ENCODE data around the gene PDE11A. TPM values are rescaled to one million over a fixed set of nuclear protein-coding genes. Genes with fewer than 3 reads are reported as not detected.
A peak's percentile ranks its signal among the peaks of the same experiment; 100 is the strongest.

PDE11A gene
- total RNA-seq, 1 donor from 2014 or later, result not detected

DNA sequence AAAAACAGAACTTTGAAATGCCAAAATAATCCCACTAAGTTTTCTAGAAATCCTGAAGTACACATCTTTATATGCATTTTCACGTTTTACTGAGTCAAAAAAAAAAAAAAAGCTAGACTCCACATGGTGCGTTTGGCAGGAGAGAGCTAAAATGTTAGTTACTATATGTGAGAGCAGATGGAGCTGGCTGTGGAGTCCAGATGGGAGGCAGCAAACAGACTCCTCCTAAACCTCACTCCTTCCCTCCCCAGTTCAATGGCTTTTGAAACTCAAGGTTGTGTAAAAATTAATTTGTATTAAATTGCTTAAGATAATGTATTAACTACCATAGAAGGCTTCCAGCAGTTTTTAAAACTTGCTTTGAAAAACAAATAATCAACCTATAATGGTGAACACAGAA is 431.2 kb downstream of the PDE11A start:
- no peak for DNase-seq
- no peaks in the 10 kb centered on the region for H3K9me3 Mint-ChIP-seq
- intact Hi-C loops (cut with micrococcal nuclease), result no loop called here
- H3K27me3 Mint-ChIP-seq, result peaks cover 8% of the 10 kb centered on the region
- no peaks in the 10 kb centered on the region for H3K4me1 Mint-ChIP-seq
- no peak overlapping the region for H3K27ac Mint-ChIP-seq
- H3K36me3 Mint-ChIP-seq (ENCODE audit: low read depth), result no peaks in the 10 kb centered on the region
- H3K4me3 Mint-ChIP-seq, result no peak overlapping the region

DNA sequence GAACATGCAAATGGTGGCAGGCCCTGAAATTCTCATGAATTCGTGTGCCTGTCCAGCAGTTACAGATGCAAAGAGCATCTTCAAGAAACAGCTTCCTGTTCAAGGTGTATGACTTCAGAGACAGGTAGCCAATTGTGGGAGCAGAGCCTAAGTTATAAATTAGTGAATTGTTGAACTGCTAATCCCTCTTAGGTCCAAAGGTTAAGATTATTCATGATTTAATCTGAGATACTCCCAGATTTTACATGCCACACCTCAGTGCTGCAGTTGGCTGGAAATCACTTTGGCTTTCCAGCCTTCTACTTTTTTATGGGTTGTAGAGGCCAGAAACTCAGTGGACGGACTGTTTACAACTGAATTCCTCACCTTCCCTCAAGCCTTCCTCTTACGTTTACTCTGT is 432.2 kb downstream of the PDE11A start:
- Mint-ChIP-seq H3K36me3 (ENCODE audit: low read depth) (no peaks in the 10 kb centered on the region), H3K9me3 (no peaks in the 10 kb centered on the region), H3K27ac (no peak overlapping the region), H3K4me3 (no peak overlapping the region), H3K27me3 (peaks cover 6% of the 10 kb centered on the region), H3K4me1 (no peaks in the 10 kb centered on the region)
- DNase-seq, result no peak
- intact Hi-C loops (cut with micrococcal nuclease), result no loop called here

DNA sequence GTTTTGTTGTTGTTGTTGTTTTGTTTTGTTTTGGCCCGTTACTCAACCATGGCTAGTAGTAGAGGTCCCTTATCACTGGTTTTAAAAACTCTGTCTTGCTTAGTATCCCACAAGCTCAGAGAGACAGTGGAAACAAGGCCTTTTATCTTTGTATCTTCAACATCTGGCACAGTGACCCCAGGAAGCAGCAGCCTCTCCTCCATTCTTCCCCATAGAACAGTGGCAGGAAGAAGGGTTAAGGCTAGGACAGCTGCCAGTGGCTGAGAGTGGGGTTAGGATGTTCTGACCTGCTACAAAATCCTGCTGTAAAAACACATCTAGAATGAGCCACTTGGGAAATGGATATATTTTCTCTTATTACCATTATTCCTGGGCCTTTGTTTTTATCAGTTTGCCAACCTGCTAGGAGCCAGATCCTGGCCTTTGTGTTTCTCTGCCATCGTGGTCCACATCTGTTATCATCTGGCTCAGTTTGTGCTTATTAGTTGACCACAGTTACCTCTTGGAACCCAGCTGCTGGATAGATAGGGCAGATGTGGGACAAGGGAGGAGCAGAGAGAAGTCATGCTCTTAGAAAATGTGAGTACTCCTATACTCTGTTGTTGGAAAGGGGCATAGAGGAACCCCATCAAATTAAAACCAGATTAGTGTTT is 433.2 kb downstream of the PDE11A start:
- Mint-ChIP-seq H3K27me3 (peaks cover 6% of the 10 kb centered on the region), H3K4me1 (no peaks in the 10 kb centered on the region), H3K36me3 (ENCODE audit: low read depth) (no peaks in the 10 kb centered on the region)

DNA sequence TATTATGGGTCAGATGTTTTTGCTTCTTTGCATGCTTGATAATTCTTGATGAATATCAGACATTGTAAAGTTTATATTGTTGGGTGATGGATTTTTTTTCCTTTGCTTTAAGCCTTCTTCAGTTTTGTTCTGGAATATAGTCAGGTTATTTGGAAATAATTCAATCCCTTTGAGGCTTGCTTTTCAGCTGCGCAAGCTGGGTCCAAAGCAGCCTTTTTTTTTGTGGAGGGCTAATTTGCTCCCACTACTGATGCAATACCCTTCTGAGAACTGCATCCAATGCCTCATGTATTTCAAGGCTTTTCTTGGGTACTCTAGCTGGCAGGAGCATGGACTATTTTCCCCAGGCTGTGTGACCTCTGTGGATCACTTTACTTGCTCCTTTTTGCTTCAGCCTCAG is 434.1 kb downstream of the PDE11A start:
- peaks cover 6% of the 10 kb centered on the region for H3K27me3 Mint-ChIP-seq
- no peaks in the 10 kb centered on the region for H3K4me1 Mint-ChIP-seq
- intact Hi-C loops (cut with micrococcal nuclease), result no loop called here
- no peak for DNase-seq
- no peak overlapping the region for H3K27ac Mint-ChIP-seq
- no peaks in the 10 kb centered on the region for H3K9me3 Mint-ChIP-seq
- no peak overlapping the region for H3K4me3 Mint-ChIP-seq
- H3K36me3 Mint-ChIP-seq (ENCODE audit: low read depth), result no peaks in the 10 kb centered on the region

More for the DNA sequence above, 433.2 kb downstream of the PDE11A start:
- Mint-ChIP-seq H3K4me3 (no peak overlapping the region), H3K27ac (no peak overlapping the region), H3K9me3 (no peaks in the 10 kb centered on the region)
- DNase-seq, result no peak
- intact Hi-C loops (cut with micrococcal nuclease), result no loop called here

- intact Hi-C loops (cut with micrococcal nuclease), result no loop called here
- Mint-ChIP-seq H3K27me3 (peaks cover 8% of the 10 kb centered on the region), H3K27ac (no peak overlapping the region), H3K36me3 (ENCODE audit: low read depth) (no peaks in the 10 kb centered on the region), H3K9me3 (no peaks in the 10 kb centered on the region), H3K4me1 (no peaks in the 10 kb centered on the region), H3K4me3 (no peak overlapping the region)
- no peak for DNase-seq
Measured at GRCh38 chr2:177636672-177637071, 435.9 kb downstream of the PDE11A start.

DNA sequence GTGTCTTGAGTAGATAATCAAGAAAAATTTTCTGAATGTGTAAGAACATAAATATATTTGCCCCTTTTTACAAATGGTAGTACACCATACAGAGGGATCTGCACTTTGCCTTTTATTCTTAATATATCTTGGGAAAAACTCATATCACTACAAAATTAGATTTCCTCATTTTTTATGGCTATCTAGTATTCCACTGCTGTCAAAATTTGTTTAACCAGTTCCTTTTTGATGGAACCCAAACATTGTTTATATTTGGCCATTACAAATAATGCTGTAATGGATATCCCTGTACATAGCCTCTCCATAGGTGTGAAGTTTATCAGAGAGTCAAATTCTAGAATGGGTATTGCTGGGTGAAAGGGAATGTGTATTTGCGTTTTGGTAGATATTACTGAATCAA is 436.9 kb downstream of the PDE11A start:
- intact Hi-C loops (cut with micrococcal nuclease), result no loop called here
- no peaks in the 10 kb centered on the region for H3K4me1 Mint-ChIP-seq
- H3K27me3 Mint-ChIP-seq, result peaks cover 5% of the 10 kb centered on the region
- no peaks in the 10 kb centered on the region for H3K9me3 Mint-ChIP-seq
- no peak overlapping the region for H3K4me3 Mint-ChIP-seq
- H3K36me3 Mint-ChIP-seq (ENCODE audit: low read depth), result no peaks in the 10 kb centered on the region
- no peak for DNase-seq
- no peak overlapping the region for H3K27ac Mint-ChIP-seq

- intact Hi-C loops (cut with micrococcal nuclease), result no loop called here
- peaks cover 4% of the 10 kb centered on the region for H3K4me1 Mint-ChIP-seq
- H3K27ac Mint-ChIP-seq, result no peak overlapping the region
- no peaks in the 10 kb centered on the region for H3K9me3 Mint-ChIP-seq
- no peaks in the 10 kb centered on the region for H3K36me3 Mint-ChIP-seq (ENCODE audit: low read depth)
- peaks cover 6% of the 10 kb centered on the region for H3K27me3 Mint-ChIP-seq
- H3K4me3 Mint-ChIP-seq, result no peak overlapping the region
- no peak for DNase-seq
Measured at GRCh38 chr2:177633910-177634294, 438.7 kb downstream of the PDE11A start.

GRCh38 chr2:177633111-177633510 is 439.5 kb downstream of the PDE11A start:
- no peak overlapping the region for H3K27ac Mint-ChIP-seq
- no peaks in the 10 kb centered on the region for H3K9me3 Mint-ChIP-seq
- peaks cover 4% of the 10 kb centered on the region for H3K27me3 Mint-ChIP-seq
- no peak for DNase-seq
- H3K36me3 Mint-ChIP-seq (ENCODE audit: low read depth), result no peaks in the 10 kb centered on the region
- peaks cover 4% of the 10 kb centered on the region for H3K4me1 Mint-ChIP-seq
- no peak overlapping the region for H3K4me3 Mint-ChIP-seq
- intact Hi-C loops (cut with micrococcal nuclease), result no loop called here

DNA sequence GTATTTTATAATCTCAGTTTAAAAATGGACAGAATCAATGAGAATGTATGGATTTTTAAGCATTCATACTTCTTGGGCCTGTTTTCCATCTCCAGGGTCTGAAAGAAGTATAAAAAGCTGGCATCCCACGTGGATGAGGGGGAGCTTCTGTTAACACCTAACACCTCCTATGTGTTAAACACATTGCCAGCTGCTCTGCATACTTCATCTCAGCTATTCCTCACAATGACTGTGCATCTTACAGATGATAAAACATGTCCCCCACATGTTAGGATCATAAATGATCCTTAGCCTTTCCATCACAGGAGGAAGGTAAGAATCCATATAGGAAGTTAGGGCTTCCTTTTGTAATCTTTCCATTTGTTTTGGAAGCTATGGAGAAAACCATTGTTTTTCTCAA is 440.9 kb downstream of the PDE11A start:
- H3K4me1 Mint-ChIP-seq, result peaks cover 4% of the 10 kb centered on the region
- no peak overlapping the region for H3K4me3 Mint-ChIP-seq
- H3K9me3 Mint-ChIP-seq, result no peaks in the 10 kb centered on the region
- no peak overlapping the region for H3K27ac Mint-ChIP-seq
- peaks cover 4% of the 10 kb centered on the region for H3K27me3 Mint-ChIP-seq
- intact Hi-C loops (cut with micrococcal nuclease), result no loop called here
- no peaks in the 10 kb centered on the region for H3K36me3 Mint-ChIP-seq (ENCODE audit: low read depth)
- DNase-seq, result no peak

DNA sequence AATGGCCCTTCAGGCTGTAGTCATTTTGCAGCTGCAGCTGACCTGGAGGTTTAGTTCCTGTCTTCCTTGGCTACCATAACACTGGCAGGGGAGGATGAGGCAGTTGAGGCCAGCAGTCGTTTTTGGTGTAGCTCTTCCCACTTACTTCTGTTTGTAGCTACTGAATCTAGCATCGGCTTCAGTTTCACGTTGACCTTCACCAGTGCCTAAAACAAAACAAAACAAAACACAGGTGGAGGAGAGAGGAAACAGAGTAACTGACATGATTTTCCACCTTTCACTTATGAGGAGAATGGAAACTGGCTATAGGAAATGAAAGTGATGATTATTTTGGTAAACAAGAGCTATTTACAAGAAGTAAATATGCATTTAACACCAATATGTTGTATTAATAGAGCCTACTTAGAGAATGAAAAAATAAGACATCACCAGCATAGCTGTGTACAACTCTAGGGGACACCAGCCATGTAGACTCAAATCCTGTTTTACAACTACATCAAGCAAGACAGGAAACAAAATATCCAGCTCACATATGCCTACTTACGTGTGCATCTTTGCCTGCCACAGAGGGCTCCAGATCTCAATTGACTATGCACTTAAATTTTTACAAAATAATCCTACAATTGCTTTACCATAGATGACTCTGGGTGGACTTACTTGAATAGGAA is 443.1 kb downstream of the PDE11A start:
- no peak for DNase-seq

GRCh38 chr2:177628831-177629230 is 443.7 kb downstream of the PDE11A start:
- intact Hi-C loops (cut with micrococcal nuclease), result no loop called here
- Mint-ChIP-seq H3K36me3 (ENCODE audit: low read depth) (no peaks in the 10 kb centered on the region), H3K27me3 (peaks cover 7% of the 10 kb centered on the region), H3K9me3 (no peaks in the 10 kb centered on the region), H3K4me3 (no peak overlapping the region), H3K4me1 (peaks cover 4% of the 10 kb centered on the region), H3K27ac (no peak overlapping the region)
- no peak for DNase-seq

More for the DNA sequence above, 443.1 kb downstream of the PDE11A start:
- intact Hi-C loops (cut with micrococcal nuclease), result no loop called here
- H3K4me3 Mint-ChIP-seq, result no peak overlapping the region
- H3K27ac Mint-ChIP-seq, result no peak overlapping the region
- no peaks in the 10 kb centered on the region for H3K9me3 Mint-ChIP-seq
- H3K36me3 Mint-ChIP-seq (ENCODE audit: low read depth), result no peaks in the 10 kb centered on the region
- H3K4me1 Mint-ChIP-seq, result peaks cover 4% of the 10 kb centered on the region
- H3K27me3 Mint-ChIP-seq, result peaks cover 4% of the 10 kb centered on the region

DNA sequence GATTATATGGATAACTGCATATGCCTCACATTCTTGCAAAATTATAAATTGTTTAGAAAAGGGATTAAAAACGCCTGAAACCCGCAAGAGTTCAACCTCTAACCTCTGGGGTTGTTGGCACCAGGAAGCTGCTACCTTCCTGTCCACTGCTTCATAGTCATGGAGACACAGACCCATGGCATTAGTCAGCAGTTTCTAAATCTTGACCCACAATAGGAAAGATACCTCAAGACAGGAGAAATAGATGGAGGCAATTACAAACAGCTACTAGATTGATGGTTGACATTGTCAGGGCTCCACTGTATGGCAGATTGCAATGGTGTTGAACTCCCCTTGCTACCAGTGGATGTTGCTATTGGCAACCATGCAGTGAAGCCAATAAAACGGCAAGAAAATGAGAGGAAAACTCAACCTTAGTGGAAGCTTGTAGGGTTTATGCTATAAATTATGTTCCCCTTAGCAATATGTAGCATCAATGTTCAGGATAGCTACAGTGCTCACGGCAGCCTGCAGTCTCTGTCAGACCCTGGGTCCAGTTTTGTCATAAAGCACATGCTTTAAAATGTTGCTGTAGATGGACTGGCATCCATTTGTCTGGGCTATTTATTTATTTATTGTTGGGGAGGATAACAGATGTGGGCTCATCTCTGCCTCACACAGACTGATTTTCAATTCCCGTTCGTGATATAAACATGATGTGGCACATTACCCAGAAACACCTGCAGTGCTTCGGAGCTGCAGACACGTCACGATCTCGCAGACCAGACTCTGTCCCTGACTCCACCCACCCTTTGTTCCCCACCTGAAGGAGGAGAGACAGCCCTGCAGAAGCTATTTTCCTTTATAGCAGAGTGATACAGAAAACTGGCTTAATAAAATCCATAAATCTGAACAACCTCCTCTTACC is 446.6 kb downstream of the PDE11A start:
- DNase-seq, result peak; percentile 52
- no peaks in the 10 kb centered on the region for H3K9me3 Mint-ChIP-seq
- no peak overlapping the region for H3K27ac Mint-ChIP-seq
- peaks cover 4% of the 10 kb centered on the region for H3K4me1 Mint-ChIP-seq
- peaks cover 21% of the 10 kb centered on the region for H3K27me3 Mint-ChIP-seq
- no peaks in the 10 kb centered on the region for H3K36me3 Mint-ChIP-seq (ENCODE audit: low read depth)
- no peak overlapping the region for H3K4me3 Mint-ChIP-seq
- intact Hi-C loops (cut with micrococcal nuclease), result no loop called here

GRCh38 chr2:177622521-177622920 is 450.1 kb downstream of the PDE11A start:
- intact Hi-C loops (cut with micrococcal nuclease), result no loop called here
- no peak for DNase-seq
- Mint-ChIP-seq H3K9me3 (no peaks in the 10 kb centered on the region), H3K27ac (no peak overlapping the region), H3K4me3 (no peak overlapping the region), H3K27me3 (peaks cover 19% of the 10 kb centered on the region), H3K4me1 (peaks cover 8% of the 10 kb centered on the region), H3K36me3 (ENCODE audit: low read depth) (no peaks in the 10 kb centered on the region)

- H3K4me3 Mint-ChIP-seq, result no peak overlapping the region
- no peaks in the 10 kb centered on the region for H3K36me3 Mint-ChIP-seq (ENCODE audit: low read depth)
- H3K4me1 Mint-ChIP-seq, result peaks cover 8% of the 10 kb centered on the region
- H3K9me3 Mint-ChIP-seq, result no peaks in the 10 kb centered on the region
- DNase-seq, result no peak
- peaks cover 25% of the 10 kb centered on the region for H3K27me3 Mint-ChIP-seq
- intact Hi-C loops (cut with micrococcal nuclease), result loop anchor here (1.0 to 10.0 kb wide), 5 partner anchors 228 to 1615 kb away; partner anchors contain the start of genes AGPS, HNRNPA3 and LNPK
- H3K27ac Mint-ChIP-seq, result no peak overlapping the region
Measured at GRCh38 chr2:177619986-177620385, 452.6 kb downstream of the PDE11A start.

All from activated CD4-positive, alpha-beta T cell treated with anti-CD3 and anti-CD28 coated beads, Interleukin-2, amount 10 ng/mL, durations not matched to agents 24 days and 14 days (primary cell).